Right lobe of liver (tissue), 4 donors: ENCODE results near the gene SLC6A9.

Source experiments
- POLR2A ChIP-seq: fragments of 450-650 bp; IDR thresholded peaks from one replicate; pipeline ENCODE4 v1.6.1; 2017; ENCODE audit warnings: antibody characterized with exemption, mild to moderate bottlenecking
- TF ChIP-seq, protein P1 (sequence below), 4 donors: fragments of 200-600 bp in 3 of 4; fragments of 450-650 bp in 1 of 4; IDR thresholded peaks; one replicate each; pipeline versions ENCODE4 v1.5.1 to v1.8.0; 2016 to 2022; ENCODE audit warnings: antibody characterized with exemption in 4 of 4, mild to moderate bottlenecking in 2 of 4
- donor health status: DM: no; HTN: no; CAD: no.
- donor health status: DM: no; HTN: no; CAD: no.
- donor health status: DM: no; HTN: yes; CAD: no.

- TF ChIP-seq, protein P1, sequence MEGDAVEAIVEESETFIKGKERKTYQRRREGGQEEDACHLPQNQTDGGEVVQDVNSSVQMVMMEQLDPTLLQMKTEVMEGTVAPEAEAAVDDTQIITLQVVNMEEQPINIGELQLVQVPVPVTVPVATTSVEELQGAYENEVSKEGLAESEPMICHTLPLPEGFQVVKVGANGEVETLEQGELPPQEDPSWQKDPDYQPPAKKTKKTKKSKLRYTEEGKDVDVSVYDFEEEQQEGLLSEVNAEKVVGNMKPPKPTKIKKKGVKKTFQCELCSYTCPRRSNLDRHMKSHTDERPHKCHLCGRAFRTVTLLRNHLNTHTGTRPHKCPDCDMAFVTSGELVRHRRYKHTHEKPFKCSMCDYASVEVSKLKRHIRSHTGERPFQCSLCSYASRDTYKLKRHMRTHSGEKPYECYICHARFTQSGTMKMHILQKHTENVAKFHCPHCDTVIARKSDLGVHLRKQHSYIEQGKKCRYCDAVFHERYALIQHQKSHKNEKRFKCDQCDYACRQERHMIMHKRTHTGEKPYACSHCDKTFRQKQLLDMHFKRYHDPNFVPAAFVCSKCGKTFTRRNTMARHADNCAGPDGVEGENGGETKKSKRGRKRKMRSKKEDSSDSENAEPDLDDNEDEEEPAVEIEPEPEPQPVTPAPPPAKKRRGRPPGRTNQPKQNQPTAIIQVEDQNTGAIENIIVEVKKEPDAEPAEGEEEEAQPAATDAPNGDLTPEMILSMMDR (IDR thresholded peaks at IDR 0.05) = no peak
- no peak for TF ChIP-seq POLR2A
Measured at GRCh38 chr1:44016041-44016889, 15.0 kb downstream of the SLC6A9 start.
